Left lung (tissue), 10 donors: ENCODE results near the gene KCNJ12. TPM values are rescaled to one million over a fixed set of nuclear protein-coding genes. Genes with fewer than 3 reads are reported as not detected.

Source experiments
- ATAC-seq: fragments of 200-7000 bp; cut with Tn5 transposase; one replicate; pipeline ENCODE4 v1.9.1; 2020; ENCODE audit warnings: moderate library complexity
- DNase-seq, 4 donors: peaks; one replicate each; pipeline ENCODE4 v3.0.0-alpha.2; 2013 to 2020
- H3K27ac ChIP-seq, 2 donors: fragments of 200-600 bp; sonication (generic) in 1 of 2; one replicate each; pipeline versions ENCODE4 v1.5.0 to v1.8.0; 2020 to 2021
- H3K27me3 ChIP-seq, 2 donors: fragments of 200-600 bp; sonication (generic) in 1 of 2; one replicate each; pipeline versions ENCODE4 v1.5.0 to v1.8.0; 2020 to 2021
- H3K36me3 ChIP-seq, 2 donors: fragments of 200-600 bp; sonication (generic) in 1 of 2; one replicate each; pipeline versions ENCODE4 v1.5.0 to v1.8.0; 2020 to 2021
- H3K4me1 ChIP-seq, 2 donors: fragments of 200-600 bp; one replicate each; pipeline ENCODE4 v1.8.0; 2021
- H3K4me3 ChIP-seq, 2 donors: fragments of 200-600 bp; sonication (generic) in 1 of 2; one replicate each; pipeline versions ENCODE4 v1.5.0 to v1.8.0; 2020 to 2021; ENCODE audit warnings: mild to moderate bottlenecking in 1 of 2
- H3K9me3 ChIP-seq, 2 donors: fragments of 200-600 bp; sonication (generic) in 1 of 2; one replicate each; pipeline versions ENCODE4 v1.5.0 to v1.8.0; 2020 to 2021
- CTCF ChIP-seq, 2 donors: fragments of 200-600 bp; sonication (generic) in 1 of 2; IDR thresholded peaks; one replicate each; pipeline versions ENCODE4 v1.5.0 to v1.8.0; 2021; ENCODE audit warnings: antibody characterized with exemption in 2 of 2
- intact Hi-C, 2 donors: fragments of 100-400 bp; cut with DNase I; formaldehyde crosslinking; loops; one replicate each; pipeline versions ENCODE4 v1.11.2 to v1.14.2; 2022
- polyA plus RNA-seq, 6 donors: library from polyadenylated mRNA; unstranded; fragments of 120-200 nt; gene quantifications; one replicate each; pipeline ENCODE4 v1.2.1, GENCODE V29; 2013; ENCODE audit not compliant: insufficient read length in 6 of 6
- total RNA-seq, 2 donors: library from RNA; stranded (reverse); fragmentation: NEBNext Ultra II Directional; extraction: Animal tissue kit (Norgen Biotek cat#: 25700); gene quantifications; one replicate each; pipeline ENCODE4 v1.2.1, GENCODE V29; 2021
- donor health status: DM: no; HTN: yes; CAD: no.
- donor health status: DM: no; HTN: no; CAD: no.

Gene KCNJ12
- total and polyA plus RNA-seq, 8 donors, result 3.0 to 5.7 (median 3.7) TPM

- Histone ChIP-seq H3K27ac (peak overlapping the region in 1 of 2 donors; percentile 26), H3K4me3 (peak overlapping the region; percentile 28 to 36), H3K27me3 (peaks cover 20 to 65% of the 10 kb centered on the region in 2 donors), H3K36me3 (no peaks in the 10 kb centered on the region), H3K9me3 (no peaks in the 10 kb centered on the region), H3K4me1 (peaks cover 10 to 27% of the 10 kb centered on the region in 2 donors)
- intact Hi-C loops, result no loop called here
- no peak for TF ChIP-seq CTCF (IDR thresholded peaks at IDR 0.05)
- peak; percentile 30 for ATAC-seq
- peak in 3 of 4 donors; percentile 19 to 63 (median 28) for DNase-seq
Observed at GRCh38 chr17:21376759-21377690, 868 bp downstream of the KCNJ12 start.

- H3K9me3 ChIP-seq, result no peaks in the 10 kb centered on the region
- H3K36me3 ChIP-seq, result no peaks in the 10 kb centered on the region
- no peak for ATAC-seq
- intact Hi-C loops, result no loop called here
- peak in 2 of 4 donors; percentile 7 to 61 for DNase-seq
- peaks cover 10 to 27% of the 10 kb centered on the region in 2 donors for H3K4me1 ChIP-seq
- H3K4me3 ChIP-seq, result peak overlapping the region; percentile 28 to 36
- no peak overlapping the region for H3K27ac ChIP-seq
- H3K27me3 ChIP-seq, result peaks cover 20 to 66% of the 10 kb centered on the region in 2 donors
- TF ChIP-seq CTCF (IDR thresholded peaks at IDR 0.05), result no peak
Observed at GRCh38 chr17:21377705-21378396, 1.7 kb downstream of the KCNJ12 start.

DNA sequence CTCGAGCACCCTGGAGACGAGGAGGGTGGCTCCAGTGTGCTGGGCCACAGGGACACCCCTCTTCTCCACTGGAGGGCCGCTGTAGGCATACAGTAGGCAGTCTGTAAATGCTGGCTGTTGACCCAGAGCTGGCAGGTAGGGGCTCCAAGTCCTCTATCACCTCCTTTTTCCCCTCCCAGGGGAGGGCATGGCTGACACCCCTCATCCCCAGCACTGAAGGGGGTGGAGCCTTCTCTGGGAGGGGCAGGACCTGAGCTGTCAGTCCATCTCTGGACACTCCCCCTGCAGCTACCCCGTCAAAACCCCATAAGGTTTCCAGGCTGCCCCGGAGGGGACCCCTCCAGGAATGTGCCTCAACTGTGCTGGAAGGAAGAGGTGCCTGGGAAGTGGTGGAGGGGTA is 2.4 kb downstream of the KCNJ12 start:
- ATAC-seq, result no peak
- intact Hi-C loops, result no loop called here

GRCh38 chr17:21379080-21379711 is 3.0 kb downstream of the KCNJ12 start:
- ATAC-seq, result peak; percentile 65
- Histone ChIP-seq H3K4me1 (peaks cover 10 to 27% of the 10 kb centered on the region in 2 donors), H3K9me3 (no peaks in the 10 kb centered on the region), H3K27me3 (peaks cover 20 to 61% of the 10 kb centered on the region in 2 donors), H3K4me3 (no peak overlapping the region), H3K36me3 (no peaks in the 10 kb centered on the region), H3K27ac (no peak overlapping the region)
- intact Hi-C loops, result no loop called here
- no peak for TF ChIP-seq CTCF (IDR thresholded peaks at IDR 0.05)
- peak in 2 of 4 donors; percentile 46 to 72 for DNase-seq

More for the DNA sequence above, 2.4 kb downstream of the KCNJ12 start:
- DNase-seq, result no peak
- Histone ChIP-seq H3K27me3 (peaks cover 20 to 66% of the 10 kb centered on the region in 2 donors), H3K4me3 (peak overlapping the region in 1 of 2 donors; percentile 36), H3K4me1 (peaks cover 10 to 27% of the 10 kb centered on the region in 2 donors), H3K9me3 (no peaks in the 10 kb centered on the region), H3K36me3 (no peaks in the 10 kb centered on the region), H3K27ac (no peak overlapping the region)
- TF ChIP-seq CTCF (IDR thresholded peaks at IDR 0.05), result no peak
